ENCODE measurements around the gene ADCY1. TPM values are rescaled to one million over a fixed set of nuclear protein-coding genes. Genes with fewer than 3 reads are reported as not detected.
"Not testable (repeated sequence)": the region's sequence is repeated elsewhere in the genome, so short reads cannot be mapped to it uniquely, and the experiment has no call there.

ADCY1 gene
- polyA plus RNA-seq (2012; ENCODE audit: insufficient read depth, insufficient read length), result 10.5 TPM

- DNase-seq (ENCODE audit: low read depth, low spot score), result no peak
- H3K4me3 ChIP-seq (ENCODE audit: low read length), result peak within 1 kb of the TSS; percentile 50
These were observed at the start of gene ADCY1 for GRCh38 chr7:45573661-45574415. Gene ADCY1, plus strand, starts transcription at chr7:45574368. Its CDS starts 176 bp downstream, at chr7:45574544.

- DNase-seq (ENCODE audit: low read depth, low spot score), result no peak
- no peak overlapping the region for H3K4me3 ChIP-seq (ENCODE audit: low read length)
These were observed 49.7 kb upstream of the ADCY1 start for GRCh38 chr7:45524445-45524844.

GRCh38 chr7:45525057-45525456 is 49.1 kb upstream of the ADCY1 start:
- no peak overlapping the region for H3K4me3 ChIP-seq (ENCODE audit: low read length)
- DNase-seq (ENCODE audit: low read depth, low spot score), result no peak

GRCh38 chr7:45543473-45543872 is 30.7 kb upstream of the ADCY1 start:
- no peak overlapping the region for H3K4me3 ChIP-seq (ENCODE audit: low read length)
- no peak for DNase-seq (ENCODE audit: low read depth, low spot score)

- H3K4me3 ChIP-seq (ENCODE audit: low read length), result not testable (repeated sequence)
These were observed 29.0 kb upstream of the ADCY1 start for GRCh38 chr7:45545105-45545710.

GRCh38 chr7:45548917-45549316 is 25.3 kb upstream of the ADCY1 start:
- H3K4me3 ChIP-seq (ENCODE audit: low read length), result not testable (repeated sequence)

More at GRCh38 chr7:45545105-45545710, 29.0 kb upstream of the ADCY1 start:
- DNase-seq (ENCODE audit: low read depth, low spot score), result not testable (repeated sequence)

GRCh38 chr7:45563401-45563800 is 10.8 kb upstream of the ADCY1 start:
- no peak for DNase-seq (ENCODE audit: low read depth, low spot score)
- H3K4me3 ChIP-seq (ENCODE audit: low read length), result no peak overlapping the region

More at GRCh38 chr7:45548917-45549316, 25.3 kb upstream of the ADCY1 start:
- DNase-seq (ENCODE audit: low read depth, low spot score), result not testable (repeated sequence)

- H3K4me3 ChIP-seq (ENCODE audit: low read length), result no peak overlapping the region
- DNase-seq (ENCODE audit: low read depth, low spot score), result no peak
These were observed 10.2 kb upstream of the ADCY1 start for GRCh38 chr7:45563941-45564461.

GRCh38 chr7:45564485-45564884 is 9.7 kb upstream of the ADCY1 start:
- no peak overlapping the region for H3K4me3 ChIP-seq (ENCODE audit: low read length)
- no peak for DNase-seq (ENCODE audit: low read depth, low spot score)

GRCh38 chr7:45564886-45565455 is 9.2 kb upstream of the ADCY1 start:
- H3K4me3 ChIP-seq (ENCODE audit: low read length), result no peak overlapping the region
- no peak for DNase-seq (ENCODE audit: low read depth, low spot score)

- no peak overlapping the region for H3K4me3 ChIP-seq (ENCODE audit: low read length)
- no peak for DNase-seq (ENCODE audit: low read depth, low spot score)
These were observed 7.8 kb upstream of the ADCY1 start for GRCh38 chr7:45566386-45566785.

- no peak overlapping the region for H3K4me3 ChIP-seq (ENCODE audit: low read length)
- DNase-seq (ENCODE audit: low read depth, low spot score), result no peak
These were observed 7.2 kb upstream of the ADCY1 start for GRCh38 chr7:45566961-45567360.

GRCh38 chr7:45567713-45568112 is 6.5 kb upstream of the ADCY1 start:
- H3K4me3 ChIP-seq (ENCODE audit: low read length), result no peak overlapping the region
- DNase-seq (ENCODE audit: low read depth, low spot score), result no peak

GRCh38 chr7:45568536-45569289 is 5.5 kb upstream of the ADCY1 start:
- DNase-seq (ENCODE audit: low read depth, low spot score), result no peak
- H3K4me3 ChIP-seq (ENCODE audit: low read length), result no peak overlapping the region

GRCh38 chr7:45569290-45569685 is 4.9 kb upstream of the ADCY1 start:
- DNase-seq (ENCODE audit: low read depth, low spot score), result no peak
- no peak overlapping the region for H3K4me3 ChIP-seq (ENCODE audit: low read length)

- H3K4me3 ChIP-seq (ENCODE audit: low read length), result no peak overlapping the region
- no peak for DNase-seq (ENCODE audit: low read depth, low spot score)
These were observed 3.4 kb upstream of the ADCY1 start for GRCh38 chr7:45570797-45571196.

GRCh38 chr7:45573204-45573603 is 964 bp upstream of the ADCY1 start:
- DNase-seq (ENCODE audit: low read depth, low spot score), result no peak
- no peak overlapping the region for H3K4me3 ChIP-seq (ENCODE audit: low read length)

- no peak for DNase-seq (ENCODE audit: low read depth, low spot score)
- H3K4me3 ChIP-seq (ENCODE audit: low read length), result peak overlapping the region; percentile 42
These were observed 174 bp downstream of the ADCY1 start for GRCh38 chr7:45574416-45574668.

GRCh38 chr7:45574669-45575500 is 717 bp downstream of the ADCY1 start:
- DNase-seq (ENCODE audit: low read depth, low spot score), result no peak
- peak overlapping the region; percentile 42 for H3K4me3 ChIP-seq (ENCODE audit: low read length)
